ENCODE measurements around the gene CUBN.

DNA sequence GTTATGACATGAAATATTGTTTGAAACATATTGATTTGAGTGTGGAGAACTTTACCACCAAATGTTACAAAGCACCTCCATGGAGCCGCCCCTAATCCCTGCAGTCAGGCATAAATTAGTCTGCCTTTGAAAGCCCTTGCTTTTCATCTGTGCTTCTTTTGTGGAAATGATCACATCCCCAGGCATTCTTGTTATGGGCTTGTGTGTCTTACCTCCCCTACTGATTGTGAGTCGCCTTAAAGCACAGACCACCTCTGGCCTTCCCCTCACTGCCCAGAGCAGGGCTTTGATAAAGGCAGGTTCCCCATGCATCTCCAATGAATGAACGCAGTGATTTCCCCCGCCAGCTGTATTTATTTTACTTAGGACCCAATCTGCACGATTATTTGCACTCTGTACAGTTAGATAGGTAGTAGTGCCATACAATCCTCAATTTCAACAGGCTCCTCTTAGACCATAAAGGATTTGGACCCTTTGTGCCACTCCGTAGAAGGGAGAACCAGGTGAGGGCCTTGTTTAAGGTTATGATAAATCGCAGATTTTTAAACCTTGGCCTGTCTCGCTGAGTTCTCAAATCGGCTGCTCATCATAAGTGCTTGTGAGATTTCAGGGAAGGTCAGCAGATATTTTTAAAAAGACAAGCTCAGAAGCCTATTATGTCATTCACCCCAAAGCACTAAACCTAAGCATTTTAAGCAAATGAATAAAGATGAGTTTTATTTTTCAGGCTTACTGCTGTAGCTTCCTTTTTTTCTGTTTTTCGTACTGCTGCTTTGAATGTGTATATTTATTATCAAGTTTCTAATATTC, 107.8 kb downstream of the CUBN start:
- TF ChIP-seq, protein P1, sequence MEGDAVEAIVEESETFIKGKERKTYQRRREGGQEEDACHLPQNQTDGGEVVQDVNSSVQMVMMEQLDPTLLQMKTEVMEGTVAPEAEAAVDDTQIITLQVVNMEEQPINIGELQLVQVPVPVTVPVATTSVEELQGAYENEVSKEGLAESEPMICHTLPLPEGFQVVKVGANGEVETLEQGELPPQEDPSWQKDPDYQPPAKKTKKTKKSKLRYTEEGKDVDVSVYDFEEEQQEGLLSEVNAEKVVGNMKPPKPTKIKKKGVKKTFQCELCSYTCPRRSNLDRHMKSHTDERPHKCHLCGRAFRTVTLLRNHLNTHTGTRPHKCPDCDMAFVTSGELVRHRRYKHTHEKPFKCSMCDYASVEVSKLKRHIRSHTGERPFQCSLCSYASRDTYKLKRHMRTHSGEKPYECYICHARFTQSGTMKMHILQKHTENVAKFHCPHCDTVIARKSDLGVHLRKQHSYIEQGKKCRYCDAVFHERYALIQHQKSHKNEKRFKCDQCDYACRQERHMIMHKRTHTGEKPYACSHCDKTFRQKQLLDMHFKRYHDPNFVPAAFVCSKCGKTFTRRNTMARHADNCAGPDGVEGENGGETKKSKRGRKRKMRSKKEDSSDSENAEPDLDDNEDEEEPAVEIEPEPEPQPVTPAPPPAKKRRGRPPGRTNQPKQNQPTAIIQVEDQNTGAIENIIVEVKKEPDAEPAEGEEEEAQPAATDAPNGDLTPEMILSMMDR (IDR thresholded peaks at IDR 0.05), result no peak
- no peak for TF ChIP-seq POLR2A (IDR thresholded peaks at IDR 0.05)
